ENCODE results near the gene ERCC2.

ERCC2 gene

DNA sequence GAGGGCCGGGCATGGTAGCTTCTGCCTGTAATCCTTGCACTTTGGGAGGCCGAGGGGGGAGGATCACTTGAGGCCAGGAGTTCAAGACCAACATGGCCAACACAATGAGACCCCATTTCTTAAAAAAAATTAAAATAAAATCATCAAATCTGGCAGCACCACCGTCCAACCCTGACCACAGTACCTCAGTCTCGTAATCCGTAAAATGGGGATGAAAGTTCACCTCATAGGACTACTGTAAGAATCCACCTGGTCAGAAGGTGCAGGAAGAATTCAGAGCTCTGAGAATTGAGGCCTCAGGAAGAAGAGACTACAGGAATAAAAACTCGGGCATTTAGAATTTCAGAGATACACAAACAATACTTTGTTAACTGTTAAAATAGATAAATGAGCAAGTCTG is 31.4 kb upstream of the ERCC2 start:
- no peak for DNase-seq (ENCODE audit: low spot score)

DNA sequence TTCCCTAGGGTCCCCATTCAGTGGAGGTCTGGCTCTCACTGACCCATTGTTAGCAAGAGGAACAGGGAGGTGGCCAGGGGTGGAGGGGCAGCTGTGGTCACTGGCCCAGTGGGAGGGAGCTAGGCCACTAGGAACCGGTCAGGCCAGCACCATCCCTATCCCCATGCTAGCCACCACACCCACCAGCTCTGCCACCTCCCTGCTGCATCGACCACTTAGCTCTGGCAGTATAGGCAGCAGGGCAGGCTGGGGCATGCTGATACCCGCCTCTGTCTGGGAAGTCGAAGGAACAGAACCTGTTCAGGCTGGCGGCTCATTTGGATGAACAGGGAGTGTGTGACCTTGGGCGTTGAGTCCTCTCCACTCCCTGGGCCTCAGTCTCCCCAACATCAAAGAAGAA is 29.8 kb upstream of the ERCC2 start:
- DNase-seq (ENCODE audit: low spot score), result no peak

DNA sequence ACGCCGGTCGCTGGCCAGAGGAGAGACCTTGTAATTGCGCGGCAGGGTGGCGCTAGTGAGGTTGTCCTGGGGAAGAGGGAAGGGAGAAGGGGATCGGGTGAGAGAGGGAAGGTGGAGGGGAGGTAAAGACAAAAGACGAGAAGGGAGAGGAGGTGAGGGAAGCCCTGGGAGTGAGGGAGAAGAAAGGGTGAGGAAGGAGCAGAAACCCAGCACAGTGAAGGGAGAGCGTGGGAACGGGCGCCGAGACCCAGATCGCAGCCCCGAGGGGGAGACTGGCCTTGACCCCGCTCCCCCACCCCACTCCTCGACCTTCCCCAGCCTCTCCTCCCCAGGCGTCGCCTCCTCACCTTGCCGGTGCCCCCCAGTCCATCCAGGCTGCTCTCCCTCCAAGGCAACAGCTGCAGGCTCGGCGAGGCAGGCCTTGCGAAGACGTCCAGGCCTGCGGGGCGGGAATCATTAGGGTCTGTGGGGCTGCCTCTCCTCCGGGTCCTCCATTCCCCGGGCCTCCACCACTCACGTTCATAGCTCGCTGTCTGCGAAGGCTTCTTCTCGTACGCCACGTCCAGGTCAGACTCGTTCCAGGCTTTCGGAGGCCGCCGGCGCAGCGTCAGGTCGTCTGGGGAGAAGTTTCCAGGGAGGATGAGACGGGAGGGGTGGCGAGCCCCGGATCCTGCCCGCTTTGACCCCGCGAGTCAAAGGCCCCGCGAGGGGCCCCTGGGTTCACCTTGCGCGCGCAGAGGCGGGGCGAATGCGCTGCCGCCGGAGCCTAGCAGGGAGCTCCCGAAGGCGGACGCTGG is 25.6 kb upstream of the ERCC2 start:
- no peak for DNase-seq (ENCODE audit: low spot score)

DNA sequence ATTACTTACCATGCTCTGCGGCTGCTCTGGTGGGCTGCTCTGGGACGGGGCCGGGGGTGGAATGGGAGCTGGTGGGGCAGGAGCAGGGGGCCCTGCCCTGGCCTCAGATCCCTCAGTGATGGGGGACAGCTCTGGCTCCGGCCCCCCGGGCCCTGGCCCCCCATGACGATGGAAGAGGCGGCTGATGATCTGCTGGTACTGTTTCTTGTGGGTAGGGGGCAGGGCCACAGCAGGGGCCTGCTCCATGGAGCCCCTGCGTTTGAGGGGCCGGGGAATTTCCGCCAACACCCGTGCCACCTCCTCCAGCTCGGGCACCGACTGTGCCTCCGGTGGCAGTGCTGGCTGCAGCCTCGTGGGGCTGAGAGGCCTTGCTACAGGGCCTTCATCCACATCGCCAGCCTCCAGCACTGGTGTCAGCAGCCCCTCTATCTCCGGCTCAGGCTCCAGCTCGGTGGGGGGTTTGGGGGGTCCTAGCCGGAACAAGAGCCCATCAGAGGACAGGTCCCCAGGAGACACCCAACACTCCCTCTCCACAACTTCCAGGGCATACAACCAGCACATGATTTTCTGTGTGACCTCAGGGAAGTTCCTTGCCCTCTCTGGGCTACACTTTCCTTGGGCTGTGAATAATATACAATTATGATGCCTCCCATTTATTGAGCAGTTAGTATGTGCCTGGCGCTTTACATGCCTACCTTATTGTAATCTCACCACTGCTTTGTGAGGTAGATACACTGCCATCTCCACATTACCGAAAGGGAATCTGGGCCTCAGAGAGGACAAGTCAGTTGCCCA is 21.7 kb upstream of the ERCC2 start:
- DNase-seq (ENCODE audit: low spot score), result no peak

DNA sequence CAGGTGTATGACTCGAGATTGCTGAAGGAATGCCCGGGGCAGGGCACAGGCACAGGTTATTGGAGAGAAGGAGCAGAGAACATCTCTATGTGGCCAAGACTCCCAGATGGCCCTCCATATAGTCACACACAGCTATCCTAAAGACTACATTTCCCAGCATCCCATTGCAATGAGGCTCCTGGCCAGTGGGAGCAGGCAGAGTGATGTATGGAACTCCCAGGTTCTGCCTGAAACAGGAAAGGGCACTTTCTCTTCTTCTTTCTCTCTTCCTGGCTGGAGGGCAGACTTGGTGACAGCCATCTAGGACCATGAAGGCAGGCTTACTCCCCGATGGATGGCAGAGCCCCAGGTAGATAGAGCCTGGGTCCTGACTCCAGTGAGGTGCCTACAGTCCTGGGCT is 21.0 kb upstream of the ERCC2 start:
- peak; percentile 46 for DNase-seq (ENCODE audit: low spot score)

DNA sequence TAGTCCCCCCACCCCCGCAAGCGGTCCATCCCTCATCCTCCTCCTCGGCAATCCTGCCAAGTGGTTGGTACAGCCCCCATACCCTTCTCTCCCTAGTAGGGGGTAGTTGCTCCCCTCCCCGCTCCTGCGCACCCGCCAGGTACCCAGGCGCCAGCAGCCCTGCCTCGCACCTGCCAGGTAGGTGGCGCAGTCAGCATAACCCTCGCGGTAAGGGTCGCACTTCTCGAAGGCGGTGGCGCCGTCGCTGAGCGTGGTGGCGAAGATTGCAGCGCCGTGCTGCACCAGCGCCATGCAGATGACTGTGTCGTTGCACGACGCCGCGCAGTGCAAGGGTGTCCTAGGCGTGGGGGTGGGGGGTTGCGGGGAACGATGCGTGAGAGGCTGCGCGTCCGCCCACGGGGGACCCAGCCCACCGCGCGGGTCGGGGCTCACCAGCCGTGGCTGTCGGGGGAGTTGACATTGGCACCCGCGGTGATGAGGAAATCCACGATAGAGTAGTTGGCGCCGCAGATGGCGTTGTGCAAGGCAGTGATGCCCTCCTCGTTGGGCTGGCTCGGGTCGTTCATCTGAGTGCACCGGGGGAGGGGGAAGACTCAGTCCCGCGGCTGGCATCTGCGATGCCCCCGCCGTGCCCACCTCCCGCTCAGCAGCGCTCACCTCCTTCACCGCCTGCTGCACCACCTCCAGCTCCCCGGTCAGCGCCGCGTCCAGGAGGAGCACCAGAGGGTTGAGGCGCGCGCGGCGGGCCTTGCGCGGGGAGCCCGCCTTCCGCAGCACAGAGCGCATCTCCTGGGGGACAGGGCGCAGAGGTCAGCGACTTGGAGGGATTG is 15.2 kb upstream of the ERCC2 start:
- no peak for DNase-seq (ENCODE audit: low spot score)

DNA sequence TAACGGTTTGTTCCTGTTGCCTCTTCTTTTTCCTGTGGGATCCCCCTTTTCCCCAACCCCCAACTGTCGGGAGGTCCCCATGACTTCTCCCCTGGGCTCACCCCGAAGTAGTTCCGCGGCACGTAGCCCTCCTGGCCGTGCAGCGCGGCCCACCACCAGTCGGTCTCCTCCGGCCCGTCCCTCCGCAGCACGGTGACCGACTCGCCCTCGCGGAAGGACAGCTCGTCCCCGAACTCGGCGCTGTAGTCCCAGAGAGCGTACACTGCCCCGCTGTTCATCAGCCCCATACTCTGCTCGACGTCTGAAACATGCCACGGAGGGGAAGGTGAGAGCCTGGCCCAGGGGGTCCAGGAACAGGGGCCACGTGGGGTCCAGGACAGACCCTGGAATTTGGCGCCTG is 12.1 kb upstream of the ERCC2 start:
- no peak for DNase-seq (ENCODE audit: low spot score)

DNA sequence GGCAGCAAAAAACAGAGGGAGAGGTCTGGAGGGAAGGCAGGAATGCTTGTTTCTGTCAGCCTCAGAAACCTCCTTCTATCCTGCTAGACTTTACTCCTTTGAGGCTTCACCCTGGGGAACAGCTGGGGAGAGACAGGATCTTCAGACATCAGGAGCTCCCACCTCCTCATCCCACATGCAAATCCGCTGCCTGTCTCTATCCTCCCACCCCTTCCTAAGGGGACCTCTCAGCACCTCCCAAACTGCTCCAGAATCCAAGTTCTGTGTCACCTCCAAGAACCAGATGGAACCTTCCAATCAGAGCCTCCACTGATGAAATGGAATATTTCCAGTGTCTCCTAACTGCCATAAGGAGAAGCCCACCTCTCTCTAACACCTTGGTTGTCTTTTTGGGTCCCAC is 9.7 kb upstream of the ERCC2 start:
- no peak for DNase-seq (ENCODE audit: low spot score)

DNA sequence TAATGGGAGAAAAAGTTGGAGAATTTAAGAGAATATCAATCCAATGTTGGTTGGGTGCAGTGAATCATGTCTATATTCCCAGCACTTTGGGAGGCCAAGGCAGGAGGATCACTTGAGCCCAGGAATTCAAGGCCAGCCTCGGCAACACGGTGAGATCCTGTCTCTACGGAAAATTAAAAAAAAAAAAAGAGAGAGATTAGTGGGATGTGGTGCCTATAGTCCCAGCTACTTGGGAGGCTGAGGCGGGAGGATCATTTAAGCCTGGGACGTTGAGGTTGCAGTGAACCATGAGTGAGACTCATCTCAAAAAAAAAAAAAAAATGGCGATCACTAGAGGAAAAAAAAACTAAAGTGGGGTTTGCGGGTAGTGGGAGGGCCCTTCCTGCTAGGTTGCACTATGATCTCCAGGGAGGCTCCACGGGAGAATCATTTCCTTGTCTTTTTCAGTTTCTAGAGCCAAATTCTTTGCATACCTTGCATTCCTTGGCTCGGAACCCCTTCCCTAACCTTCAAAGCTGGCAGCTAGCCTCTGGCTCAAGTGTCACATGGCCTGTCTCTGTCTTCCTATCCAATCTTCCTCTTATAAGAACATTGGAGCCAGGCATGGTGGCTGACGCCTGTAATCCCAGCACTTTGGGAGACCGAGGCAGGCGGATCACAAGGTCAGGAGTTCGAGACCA is 5.8 kb upstream of the ERCC2 start:
- DNase-seq (ENCODE audit: low spot score), result peak; percentile 81

DNA sequence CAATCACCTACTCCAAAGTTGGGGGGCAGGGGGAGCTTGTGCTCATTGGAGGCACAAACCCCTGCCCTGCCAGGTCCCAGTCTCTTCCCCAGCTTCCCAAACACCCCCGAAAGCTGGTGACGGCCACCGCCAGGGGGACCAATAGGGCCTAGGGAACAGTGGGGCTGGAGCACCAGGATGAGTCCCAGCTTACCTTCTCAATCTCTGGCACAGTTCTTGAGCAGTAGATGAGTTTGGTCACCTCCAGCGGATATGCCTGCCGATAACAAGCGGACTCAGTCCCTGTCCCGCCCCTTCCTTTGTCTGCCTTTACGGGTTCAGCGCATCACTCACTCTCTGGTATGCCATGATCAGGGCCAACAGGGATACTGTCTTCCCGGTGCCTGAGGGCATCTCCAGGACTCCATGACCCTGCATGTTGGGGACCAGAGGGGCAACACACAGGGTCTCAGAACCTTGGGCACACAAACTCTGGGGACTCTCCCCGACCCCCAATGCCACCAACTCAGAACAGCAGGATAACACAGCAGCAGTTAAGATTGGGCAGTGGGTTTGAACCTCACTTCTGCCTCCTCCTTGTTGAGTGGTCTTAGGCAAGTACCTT is 1.5 kb downstream of the ERCC2 start:
- DNase-seq (ENCODE audit: low spot score), result no peak

DNA sequence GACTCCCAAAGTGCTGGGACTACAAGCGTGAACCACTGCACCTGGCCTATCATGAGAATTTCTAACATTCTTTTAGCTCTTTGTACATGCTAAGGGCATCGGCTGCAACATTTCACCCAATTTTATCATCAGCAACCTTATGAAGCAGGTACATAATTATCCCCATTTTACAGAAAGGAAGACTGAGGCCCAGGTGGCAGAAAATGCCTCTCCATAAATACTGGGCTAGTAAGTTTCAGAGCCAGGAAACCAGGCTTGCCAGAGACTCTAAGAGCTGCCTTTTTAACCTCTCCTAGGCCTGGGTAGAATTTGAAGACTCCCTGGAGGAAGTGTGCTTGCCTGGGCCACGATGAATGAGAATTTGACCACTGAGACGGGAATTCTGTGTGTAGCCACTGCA is 2.2 kb downstream of the ERCC2 start:
- DNase-seq (ENCODE audit: low spot score), result no peak

DNA sequence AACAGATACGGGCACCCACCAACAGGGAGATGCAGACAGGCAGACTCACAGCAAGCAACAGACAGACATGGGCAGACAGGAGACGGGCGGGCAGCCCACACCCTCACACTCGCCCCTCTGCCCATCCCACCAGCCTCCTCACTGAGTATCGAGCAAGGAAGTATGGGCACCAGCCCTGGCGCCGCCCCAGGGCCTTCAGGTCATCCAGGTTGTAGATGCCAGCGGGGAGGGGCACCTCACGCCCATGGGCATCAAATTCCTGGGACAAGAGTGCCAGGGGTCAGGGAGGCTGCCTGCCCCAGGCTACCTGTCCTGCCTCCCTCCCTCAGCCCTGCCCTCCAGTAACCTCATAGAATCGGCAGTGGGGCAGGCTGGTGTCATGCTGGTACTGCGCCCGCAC is 5.7 kb downstream of the ERCC2 start:
- DNase-seq (ENCODE audit: low spot score), result no peak

DNA sequence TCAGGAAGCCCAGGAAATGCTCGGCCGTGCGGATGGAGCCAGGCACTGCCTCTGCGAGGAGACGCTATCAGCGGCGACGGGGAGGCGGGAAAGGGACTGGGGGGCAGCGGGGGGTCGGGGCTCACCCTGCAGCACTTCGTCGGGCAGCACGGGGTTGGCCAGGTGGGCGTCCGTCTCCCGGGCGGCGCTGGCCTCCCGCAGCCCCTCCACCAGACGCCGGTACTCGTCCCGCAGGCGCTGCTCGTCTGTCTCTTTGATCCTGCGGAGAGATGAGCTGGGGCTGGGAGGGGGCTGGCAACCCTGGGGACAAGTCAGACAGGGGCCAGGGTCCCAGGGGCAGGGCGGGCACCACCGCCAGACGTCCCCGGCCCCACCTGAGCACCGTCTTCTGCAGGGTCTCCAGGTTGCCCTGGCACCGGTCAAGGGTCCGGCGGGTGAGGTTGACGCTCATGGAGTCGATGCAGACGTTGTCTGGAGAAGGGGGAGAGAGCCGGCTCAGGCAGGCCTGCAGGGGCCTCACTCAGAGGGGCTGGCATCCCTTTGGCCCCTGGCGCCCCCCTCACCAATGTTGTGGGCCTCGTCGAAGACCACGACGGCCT is 6.4 kb downstream of the ERCC2 start:
- DNase-seq (ENCODE audit: low spot score), result no peak

DNA sequence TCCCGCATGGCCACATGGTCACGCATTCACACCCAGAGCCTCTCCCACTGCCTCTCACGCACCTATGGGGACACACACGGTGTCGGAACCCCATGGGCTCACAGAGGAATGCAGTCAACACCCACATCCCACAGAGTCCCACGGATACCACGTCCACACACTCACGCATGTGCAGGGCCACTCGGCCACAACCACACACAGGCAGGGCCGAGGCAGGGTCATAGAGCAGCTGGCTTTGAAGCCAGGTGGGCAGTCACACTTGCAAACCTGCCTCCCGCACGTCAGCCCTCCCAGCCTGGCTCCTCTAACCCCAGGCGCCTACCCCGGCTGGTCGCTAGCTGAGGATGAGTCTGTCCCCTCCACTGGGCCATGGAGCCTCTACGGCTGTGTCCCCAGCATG is 8.1 kb downstream of the ERCC2 start:
- no peak for DNase-seq (ENCODE audit: low spot score)

DNA sequence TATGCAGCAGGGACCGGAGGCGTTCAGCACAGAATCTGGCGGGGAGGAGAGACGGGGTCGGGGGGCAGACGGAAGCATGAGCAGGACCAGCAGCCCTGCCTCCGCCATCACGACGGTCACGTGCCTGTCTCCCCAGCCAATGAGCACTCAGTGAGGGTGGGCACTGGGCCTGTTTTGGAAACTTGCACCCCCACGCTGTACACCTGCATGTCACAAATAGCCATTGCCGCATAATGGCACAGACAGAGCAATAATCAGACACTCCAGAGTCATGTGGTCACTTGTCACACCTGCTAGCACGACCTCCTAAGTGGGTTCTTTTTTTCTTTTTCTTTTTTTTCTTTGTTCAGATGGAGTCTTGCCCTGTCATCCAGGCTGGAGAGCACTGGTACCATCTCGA is 8.8 kb downstream of the ERCC2 start:
- no peak for DNase-seq (ENCODE audit: low spot score)

DNA sequence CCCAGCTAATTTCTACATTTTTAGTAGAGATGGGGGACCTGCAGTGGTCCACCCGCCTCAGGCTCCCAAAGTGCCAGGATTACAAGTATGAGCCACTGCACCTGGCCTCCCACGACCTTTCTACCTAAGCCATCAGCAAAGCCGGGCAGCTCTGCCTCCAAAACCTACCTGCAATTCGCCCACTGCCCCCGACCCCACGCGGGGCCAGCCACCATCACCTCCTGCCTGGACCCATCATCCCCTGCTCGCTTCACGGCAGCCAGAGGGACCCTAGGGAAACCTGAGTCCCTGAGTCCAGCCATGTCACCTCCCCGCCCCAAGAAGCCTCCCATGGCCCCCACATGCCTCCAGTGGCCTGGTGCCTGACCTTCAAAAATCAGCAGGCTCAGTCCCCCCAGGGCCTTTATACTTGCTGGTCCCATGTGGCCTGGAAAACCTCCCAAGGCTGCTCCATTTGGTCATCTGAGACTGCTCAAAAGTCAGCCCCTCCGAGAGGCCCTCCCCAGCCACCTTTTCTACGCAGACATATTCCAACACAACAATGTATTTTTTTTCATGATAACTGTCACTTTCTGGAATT is 12.1 kb downstream of the ERCC2 start:
- DNase-seq (ENCODE audit: low spot score), result no peak

DNA sequence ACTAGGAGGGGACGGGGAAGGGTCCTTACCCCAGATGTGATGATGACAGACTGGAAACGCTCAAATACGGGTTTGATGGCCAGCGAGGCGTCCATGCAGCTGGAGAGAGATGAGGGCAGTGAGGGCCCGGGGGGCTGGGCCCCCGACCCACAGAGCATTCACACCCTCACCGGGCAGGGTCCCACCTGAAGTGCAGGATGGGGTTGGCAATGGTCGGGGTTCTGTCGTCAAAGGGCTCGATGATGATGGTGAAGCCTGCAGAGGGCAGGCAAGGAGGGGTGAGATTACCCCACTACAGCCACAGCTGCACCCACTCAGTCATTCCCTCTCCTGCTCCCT is 13.0 kb downstream of the ERCC2 start:
- DNase-seq (ENCODE audit: low spot score), result no peak

DNA sequence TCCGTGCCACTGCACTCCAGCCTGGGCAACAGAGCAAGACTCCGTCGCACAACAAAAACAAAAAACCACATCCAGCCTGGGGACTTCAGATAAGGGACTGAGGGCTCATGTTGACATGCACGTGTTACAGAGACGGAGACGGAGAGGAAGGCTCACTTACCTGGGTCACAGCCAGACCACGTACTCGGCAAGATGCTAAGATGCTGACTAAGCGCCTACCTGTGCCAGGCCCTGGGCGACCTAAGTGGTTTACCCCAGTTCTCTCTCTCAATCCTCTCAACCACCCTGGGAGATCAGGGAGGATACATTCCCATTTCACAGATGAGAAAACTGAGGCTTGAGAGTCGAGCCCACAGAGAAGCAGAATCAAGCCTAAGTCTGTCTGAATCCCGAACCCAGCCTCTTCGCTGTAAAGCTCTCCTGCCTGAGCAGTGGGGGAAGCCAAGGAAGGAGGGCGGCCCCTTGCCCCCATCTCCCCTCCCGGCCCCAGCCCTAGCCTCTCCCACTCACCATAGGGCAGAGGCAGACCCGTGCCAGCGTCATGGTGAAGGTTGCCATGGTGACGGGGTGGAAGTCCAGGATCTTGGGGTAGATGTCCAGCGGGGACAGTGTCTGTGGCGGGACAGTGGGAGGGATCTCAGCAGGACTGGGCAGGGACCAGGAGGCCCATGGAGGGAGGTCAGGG is 13.5 kb downstream of the ERCC2 start:
- no peak for DNase-seq (ENCODE audit: low spot score)

DNA sequence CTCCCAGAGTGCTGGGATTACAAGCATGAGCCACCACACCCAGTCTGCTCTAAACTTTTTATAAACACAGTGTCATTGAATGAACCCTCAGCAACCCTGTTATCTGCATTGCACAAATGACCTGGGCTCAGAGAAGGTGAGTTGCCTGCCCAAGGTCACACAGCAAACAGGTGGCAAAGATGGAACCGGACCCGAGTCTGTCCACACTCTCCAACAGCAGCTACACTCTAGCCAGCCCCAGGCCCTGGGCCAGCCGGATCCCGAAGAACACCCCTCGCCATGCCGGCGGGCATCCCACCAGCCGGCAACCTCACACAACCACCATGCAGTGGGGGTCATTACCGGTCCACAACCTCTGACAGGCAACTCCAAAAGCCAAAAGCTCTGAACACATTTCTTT is 14.5 kb downstream of the ERCC2 start:
- no peak for DNase-seq (ENCODE audit: low spot score)

DNA sequence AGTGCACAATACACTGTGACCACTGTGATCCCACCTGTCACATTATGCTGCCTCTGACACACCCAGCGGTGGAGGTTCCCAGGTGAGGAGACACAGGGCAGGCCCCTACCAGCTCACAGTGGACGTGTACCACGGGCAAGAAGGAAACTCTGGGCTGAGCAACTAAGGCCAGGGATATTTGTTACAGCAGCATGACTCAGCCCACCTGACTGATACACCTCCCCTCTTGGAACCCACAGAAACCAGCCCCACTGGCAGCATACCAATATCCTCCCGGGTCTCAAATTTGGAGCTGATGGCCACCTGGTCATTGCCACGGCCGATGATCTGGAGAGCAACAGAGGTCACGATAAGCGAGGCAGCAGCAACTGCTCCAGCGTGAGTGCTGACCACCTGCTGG is 15.0 kb downstream of the ERCC2 start:
- no peak for DNase-seq (ENCODE audit: low spot score)

Data from AG08396 (cell line).